ENCODE data around the gene MLLT10.

MLLT10 gene

GRCh38 chr10:21533467-21534279, at the start of gene MLLT10:
Gene MLLT10 (plus strand): TSS chr10:21534232. CDS start chr10:21534645, 413 bp downstream.
- DNase-seq (ENCODE audit: low read depth in 3 of 3) = peak; percentile 66 to 88 (median 85)

- no peak for DNase-seq (ENCODE audit: low read depth in 3 of 3)
These were observed 46.4 kb upstream of the MLLT10 start for GRCh38 chr10:21487416-21488180.

- DNase-seq (ENCODE audit: low read depth in 3 of 3) = no peak
These were observed 45.6 kb upstream of the MLLT10 start for GRCh38 chr10:21488246-21488956.

GRCh38 chr10:21488957-21489446, 45.0 kb upstream of the MLLT10 start:
- no peak for DNase-seq (ENCODE audit: low read depth in 3 of 3)

- no peak for DNase-seq (ENCODE audit: low read depth in 3 of 3)
These were observed 43.9 kb upstream of the MLLT10 start for GRCh38 chr10:21490028-21490710.

GRCh38 chr10:21490711-21491105, 43.3 kb upstream of the MLLT10 start:
- no peak for DNase-seq (ENCODE audit: low read depth in 3 of 3)

- DNase-seq (ENCODE audit: low read depth in 3 of 3) = no peak
These were observed 41.6 kb upstream of the MLLT10 start for GRCh38 chr10:21492421-21492820.

GRCh38 chr10:21493784-21494183, 40.2 kb upstream of the MLLT10 start:
- DNase-seq (ENCODE audit: low read depth in 3 of 3) = no peak

- DNase-seq (ENCODE audit: low read depth in 3 of 3) = no peak
These were observed 39.6 kb upstream of the MLLT10 start for GRCh38 chr10:21494191-21495001.

GRCh38 chr10:21495002-21495751, 38.9 kb upstream of the MLLT10 start:
- DNase-seq (ENCODE audit: low read depth in 3 of 3) = no peak

GRCh38 chr10:21495752-21496342, 38.2 kb upstream of the MLLT10 start:
- DNase-seq (ENCODE audit: low read depth in 3 of 3) = peak; percentile 72 to 80 (median 78)

GRCh38 chr10:21496343-21497176, 37.5 kb upstream of the MLLT10 start:
- DNase-seq (ENCODE audit: low read depth in 3 of 3) = peak in 1 of 3 donors; percentile 57

GRCh38 chr10:21497177-21497807, 36.7 kb upstream of the MLLT10 start:
- no peak for DNase-seq (ENCODE audit: low read depth in 3 of 3)

- no peak for DNase-seq (ENCODE audit: low read depth in 3 of 3)
These were observed 35.7 kb upstream of the MLLT10 start for GRCh38 chr10:21498377-21498776.

- no peak for DNase-seq (ENCODE audit: low read depth in 3 of 3)
These were observed 35.0 kb upstream of the MLLT10 start for GRCh38 chr10:21498986-21499385.

- DNase-seq (ENCODE audit: low read depth in 3 of 3) = no peak
These were observed 34.1 kb upstream of the MLLT10 start for GRCh38 chr10:21499701-21500577.

GRCh38 chr10:21500578-21500910, 33.5 kb upstream of the MLLT10 start:
- no peak for DNase-seq (ENCODE audit: low read depth in 3 of 3)
